Immature natural killer cell (primary cell): ENCODE data around the gene TBC1D2. TPM values are rescaled to one million over a fixed set of nuclear protein-coding genes. Genes with fewer than 3 reads are reported as not detected.

Experiments
- DNase-seq, 3 donors: peaks; one replicate each; pipeline ENCODE4 v3.0.0; 2022; ENCODE audit warnings: mixed read lengths in 1 of 3
- H3K27ac Mint-ChIP-seq, 6 donors: one replicate each; pipeline ENCODE4 v1.8.0; 2020; ENCODE audit warnings: mixed read lengths in 6 of 6, mild to moderate bottlenecking in 5 of 6, inconsistent platforms in 4 of 6, moderate library complexity in 3 of 6
- H3K27me3 Mint-ChIP-seq, 3 donors: one replicate each; pipeline ENCODE4 v1.8.0; 2020 to 2021; ENCODE audit warnings: low read depth in 3 of 3, mild to moderate bottlenecking in 3 of 3, mixed read lengths in 3 of 3, moderate library complexity in 3 of 3, inconsistent platforms in 1 of 3
- H3K36me3 Mint-ChIP-seq, 3 donors: one replicate each; pipeline ENCODE4 v1.8.0; 2020; ENCODE audit warnings: mixed read lengths in 3 of 3, inconsistent platforms in 2 of 3, mild to moderate bottlenecking in 2 of 3
- H3K4me1 Mint-ChIP-seq, 2 donors: one replicate each; pipeline ENCODE4 v1.8.0; 2020; ENCODE audit warnings: inconsistent platforms in 2 of 2, mild to moderate bottlenecking in 2 of 2, mixed read lengths in 2 of 2, moderate library complexity in 1 of 2
- H3K4me3 Mint-ChIP-seq, 5 donors: one replicate each; pipeline ENCODE4 v1.8.0; 2020; ENCODE audit warnings: mild to moderate bottlenecking in 5 of 5, mixed read lengths in 5 of 5, inconsistent platforms in 3 of 5, moderate library complexity in 3 of 5
- H3K9me3 Mint-ChIP-seq, 6 donors: one replicate each; pipeline ENCODE4 v1.8.0; 2020; ENCODE audit warnings: mild to moderate bottlenecking in 6 of 6, mixed read lengths in 6 of 6, inconsistent platforms in 4 of 6, moderate library complexity in 3 of 6
- polyA plus RNA-seq, 3 donors: library from polyadenylated mRNA; unstranded; fragments of 300-500 nt; fragmentation: Illumina TruSeq; gene quantifications; one replicate each; pipeline ENCODE4 v1.2.3, GENCODE V29; 2021

TBC1D2 gene
- polyA plus RNA-seq, 3 donors from 2014 or later: 1.4 to 5.6 (median 1.8) TPM

GRCh38 chr9:98210435-98210834, 45.0 kb downstream of the TBC1D2 start:
- H3K9me3 Mint-ChIP-seq: no peaks in the 10 kb centered on the region
- H3K4me3 Mint-ChIP-seq: no peak overlapping the region
- H3K27ac Mint-ChIP-seq: no peak overlapping the region
- H3K36me3 Mint-ChIP-seq: peaks cover 4 to 13% (median 7%) of the 10 kb centered on the region in 3 donors
- peaks cover 0 to 2% of the 10 kb centered on the region in 2 donors for H3K4me1 Mint-ChIP-seq
- DNase-seq: no peak
- no peaks in the 10 kb centered on the region for H3K27me3 Mint-ChIP-seq

GRCh38 chr9:98209530-98209929, 45.9 kb downstream of the TBC1D2 start:
- Mint-ChIP-seq H3K27ac (no peak overlapping the region), H3K9me3 (no peaks in the 10 kb centered on the region), H3K36me3 (peaks cover 4 to 13% (median 7%) of the 10 kb centered on the region in 3 donors), H3K27me3 (no peaks in the 10 kb centered on the region), H3K4me1 (peaks cover 0 to 2% of the 10 kb centered on the region in 2 donors), H3K4me3 (no peak overlapping the region)
- DNase-seq: no peak

DNA sequence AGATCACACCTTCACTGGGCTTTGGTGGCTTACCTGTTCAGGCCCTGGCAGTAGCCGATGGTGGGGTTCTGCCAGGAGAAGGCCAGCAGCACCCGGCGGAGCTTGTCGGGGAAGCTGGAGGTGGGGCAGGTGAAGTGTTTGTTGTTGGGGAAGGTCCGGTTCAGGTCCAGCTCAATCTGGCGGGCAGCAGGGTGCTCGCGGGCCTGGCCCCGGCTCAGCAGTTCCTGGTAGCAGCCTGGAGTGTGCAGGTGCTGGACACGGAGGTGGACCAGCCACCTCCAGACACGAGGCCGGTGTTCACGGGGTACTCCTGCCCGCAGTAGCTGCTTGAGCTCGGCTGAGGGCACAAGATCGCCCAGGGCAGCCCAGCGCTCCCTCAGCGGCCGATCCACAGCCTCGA, 46.8 kb downstream of the TBC1D2 start:
- Mint-ChIP-seq H3K9me3 (no peaks in the 10 kb centered on the region), H3K36me3 (peaks cover 4 to 13% (median 7%) of the 10 kb centered on the region in 3 donors), H3K27me3 (no peaks in the 10 kb centered on the region), H3K27ac (no peak overlapping the region), H3K4me1 (peaks cover 0 to 2% of the 10 kb centered on the region in 2 donors), H3K4me3 (no peak overlapping the region)
- no peak for DNase-seq

DNA sequence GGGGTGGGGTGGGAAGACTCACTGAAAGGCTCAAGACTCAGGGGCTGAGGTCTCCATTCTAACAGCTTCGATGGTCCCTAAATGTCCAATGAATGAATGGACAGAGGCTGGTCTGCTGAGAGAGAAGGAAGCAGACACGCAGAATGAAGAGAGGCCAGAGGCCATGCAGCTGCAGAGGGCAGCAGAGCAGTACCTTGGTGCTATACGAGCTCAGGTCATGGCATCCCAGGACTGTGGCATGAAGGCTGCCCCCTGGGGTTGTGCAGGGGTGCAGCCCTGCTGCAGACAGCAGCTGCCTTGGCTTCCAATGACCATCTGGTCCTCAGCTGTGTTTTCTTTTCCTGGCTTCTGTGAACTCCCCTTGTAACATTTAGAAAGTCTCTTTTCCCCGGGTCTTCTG, 47.8 kb downstream of the TBC1D2 start:
- no peak overlapping the region for H3K4me3 Mint-ChIP-seq
- no peaks in the 10 kb centered on the region for H3K27me3 Mint-ChIP-seq
- DNase-seq: no peak

GRCh38 chr9:98206754-98207153, 48.7 kb downstream of the TBC1D2 start:
- H3K27me3 Mint-ChIP-seq: peaks cover 0 to 2% (median 0%) of the 10 kb centered on the region in 3 donors
- no peak overlapping the region for H3K4me3 Mint-ChIP-seq
- H3K9me3 Mint-ChIP-seq: no peaks in the 10 kb centered on the region
- no peak overlapping the region for H3K27ac Mint-ChIP-seq
- no peak for DNase-seq
- peaks cover 0 to 2% of the 10 kb centered on the region in 2 donors for H3K4me1 Mint-ChIP-seq
- H3K36me3 Mint-ChIP-seq: peaks cover 0 to 8% (median 0%) of the 10 kb centered on the region in 3 donors

More for the DNA sequence above, 47.8 kb downstream of the TBC1D2 start:
- peaks cover 0 to 8% (median 0%) of the 10 kb centered on the region in 3 donors for H3K36me3 Mint-ChIP-seq
- H3K4me1 Mint-ChIP-seq: peaks cover 0 to 2% of the 10 kb centered on the region in 2 donors
- H3K27ac Mint-ChIP-seq: no peak overlapping the region
- H3K9me3 Mint-ChIP-seq: no peaks in the 10 kb centered on the region

DNA sequence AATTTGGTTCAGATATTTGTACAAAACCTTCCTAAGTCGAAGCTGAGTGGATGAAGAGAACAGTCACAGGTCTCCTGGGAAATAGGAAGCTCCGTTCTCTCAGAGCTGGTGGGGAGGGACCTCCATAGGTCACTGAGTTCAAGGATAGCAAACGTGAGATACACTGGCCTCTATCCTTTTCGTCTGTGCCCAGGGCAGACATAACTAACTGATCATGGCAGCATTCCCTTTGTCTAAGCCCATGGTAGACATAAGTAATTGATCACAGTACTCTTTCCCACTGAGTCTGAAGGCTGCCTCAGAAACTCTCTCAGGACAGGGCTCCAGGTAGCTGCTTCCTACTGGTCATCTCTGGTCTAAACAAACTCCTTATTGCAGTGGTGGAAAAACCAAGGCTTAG, 50.8 kb downstream of the TBC1D2 start:
- peaks cover 0 to 2% of the 10 kb centered on the region in 2 donors for H3K4me1 Mint-ChIP-seq
- no peak overlapping the region for H3K27ac Mint-ChIP-seq
- H3K4me3 Mint-ChIP-seq: no peak overlapping the region
- H3K36me3 Mint-ChIP-seq: peaks cover 0 to 8% (median 0%) of the 10 kb centered on the region in 3 donors
- H3K27me3 Mint-ChIP-seq: peaks cover 0 to 2% (median 0%) of the 10 kb centered on the region in 3 donors
- no peaks in the 10 kb centered on the region for H3K9me3 Mint-ChIP-seq
- no peak for DNase-seq

GRCh38 chr9:98203153-98203552, 52.3 kb downstream of the TBC1D2 start:
- Mint-ChIP-seq H3K27me3 (peaks cover 0 to 2% (median 0%) of the 10 kb centered on the region in 3 donors), H3K9me3 (no peaks in the 10 kb centered on the region), H3K27ac (no peak overlapping the region), H3K36me3 (peaks cover 0 to 4% (median 3%) of the 10 kb centered on the region in 3 donors), H3K4me3 (no peak overlapping the region), H3K4me1 (peaks cover 0 to 2% of the 10 kb centered on the region in 2 donors)
- DNase-seq: no peak

GRCh38 chr9:98202252-98202651, 53.2 kb downstream of the TBC1D2 start:
- Mint-ChIP-seq H3K27me3 (peaks cover 0 to 2% (median 0%) of the 10 kb centered on the region in 3 donors), H3K4me1 (peaks cover 0 to 2% of the 10 kb centered on the region in 2 donors), H3K36me3 (peaks cover 0 to 3% (median 0%) of the 10 kb centered on the region in 3 donors), H3K27ac (no peak overlapping the region), H3K4me3 (no peak overlapping the region), H3K9me3 (no peaks in the 10 kb centered on the region)
- no peak for DNase-seq

DNA sequence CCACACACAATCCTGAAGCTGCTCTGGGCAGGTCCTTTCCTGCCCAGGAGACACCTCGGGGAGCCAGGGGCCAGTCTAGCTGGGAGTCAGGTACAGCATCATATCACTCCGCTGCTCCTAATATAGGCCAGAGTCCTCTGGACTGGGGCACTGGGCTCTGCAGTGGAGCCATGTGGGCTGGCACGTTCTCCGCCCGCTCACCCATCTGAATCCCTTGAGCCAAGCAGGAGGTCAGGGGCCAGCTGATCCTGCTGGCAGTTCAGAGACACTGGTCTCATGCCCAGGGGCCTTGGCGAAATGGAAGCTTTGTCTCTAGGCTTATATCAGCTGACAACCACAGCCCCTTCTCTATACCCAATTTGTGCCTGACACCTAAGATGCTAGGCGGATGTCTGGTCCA, 53.7 kb downstream of the TBC1D2 start:
- H3K36me3 Mint-ChIP-seq: peaks cover 0 to 3% (median 0%) of the 10 kb centered on the region in 3 donors
- no peak for DNase-seq
- H3K27ac Mint-ChIP-seq: no peak overlapping the region
- peaks cover 0 to 2% of the 10 kb centered on the region in 2 donors for H3K4me1 Mint-ChIP-seq
- peaks cover 0 to 2% (median 0%) of the 10 kb centered on the region in 3 donors for H3K27me3 Mint-ChIP-seq
- H3K9me3 Mint-ChIP-seq: no peaks in the 10 kb centered on the region
- no peak overlapping the region for H3K4me3 Mint-ChIP-seq

DNA sequence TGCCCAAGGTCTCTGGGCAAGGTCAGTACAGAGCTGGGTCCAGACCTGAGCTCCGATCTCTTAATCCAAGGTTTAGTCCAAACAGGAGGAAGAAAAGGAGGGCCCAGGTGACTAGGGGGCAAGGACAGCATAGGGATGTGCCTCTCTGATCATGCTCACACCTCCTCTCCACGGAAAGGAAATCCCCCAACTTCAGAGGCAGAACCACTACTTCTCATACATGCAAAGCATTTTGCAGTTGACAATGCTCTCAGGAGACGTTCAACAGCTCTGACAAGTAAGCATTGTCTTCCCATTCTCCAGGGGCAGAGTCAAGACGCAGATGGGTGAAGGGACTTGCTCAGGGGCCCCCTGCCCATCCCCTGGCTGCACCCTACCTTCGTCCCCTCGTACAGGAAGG, 54.3 kb downstream of the TBC1D2 start:
- Mint-ChIP-seq H3K9me3 (no peaks in the 10 kb centered on the region), H3K27ac (no peak overlapping the region), H3K4me3 (no peak overlapping the region), H3K36me3 (peaks cover 0 to 3% (median 0%) of the 10 kb centered on the region in 3 donors), H3K4me1 (peaks cover 0 to 2% of the 10 kb centered on the region in 2 donors), H3K27me3 (peaks cover 0 to 2% (median 0%) of the 10 kb centered on the region in 3 donors)
- no peak for DNase-seq

- peaks cover 0 to 3% (median 2%) of the 10 kb centered on the region in 3 donors for H3K27me3 Mint-ChIP-seq
- H3K27ac Mint-ChIP-seq: no peak overlapping the region
- H3K4me1 Mint-ChIP-seq: no peaks in the 10 kb centered on the region
- DNase-seq: no peak
- H3K4me3 Mint-ChIP-seq: no peak overlapping the region
- H3K36me3 Mint-ChIP-seq: peaks cover 0 to 3% (median 0%) of the 10 kb centered on the region in 3 donors
- no peaks in the 10 kb centered on the region for H3K9me3 Mint-ChIP-seq
Observed at GRCh38 chr9:98199388-98200033, 55.9 kb downstream of the TBC1D2 start.

- Mint-ChIP-seq H3K9me3 (no peaks in the 10 kb centered on the region), H3K27ac (no peak overlapping the region), H3K4me1 (peaks cover 6 to 7% of the 10 kb centered on the region in 2 donors), H3K27me3 (peaks cover 0 to 6% (median 1%) of the 10 kb centered on the region in 3 donors), H3K36me3 (peaks cover 0 to 3% (median 0%) of the 10 kb centered on the region in 3 donors), H3K4me3 (no peak overlapping the region)
- DNase-seq: no peak
Observed at GRCh38 chr9:98195671-98196070, 59.8 kb downstream of the TBC1D2 start.

GRCh38 chr9:98193336-98193944, 62.0 kb downstream of the TBC1D2 start:
- H3K4me1 Mint-ChIP-seq: peaks cover 6 to 7% of the 10 kb centered on the region in 2 donors
- H3K36me3 Mint-ChIP-seq: no peaks in the 10 kb centered on the region
- H3K9me3 Mint-ChIP-seq: no peaks in the 10 kb centered on the region
- H3K27ac Mint-ChIP-seq: peak overlapping the region in 5 of 6 donors; percentile 14 to 43 (median 33)
- DNase-seq: no peak
- peak overlapping the region; percentile 77 to 86 (median 84) for H3K4me3 Mint-ChIP-seq
- H3K27me3 Mint-ChIP-seq: peaks cover 0 to 7% (median 2%) of the 10 kb centered on the region in 3 donors
